GM19468 (cell line): ENCODE data around the gene DPH6.
"Not testable (repeated sequence)": the region's sequence is repeated elsewhere in the genome, so short reads cannot be mapped to it uniquely, and the experiment has no call there.

Experiments used
- ATAC-seq: cut with Tn5 transposase; IDR thresholded peaks from one replicate; pipeline ENCODE4 v1.9.1; 2021; ENCODE audit warnings: mild to moderate bottlenecking, moderate library complexity, moderate number of reproducible peaks; ENCODE audit not compliant: unreplicated experiment; ENCODE audit errors: extremely low read depth

The DPH6 gene

GRCh38 chr15:35444557-35445204, 101.3 kb downstream of the DPH6 start:
- no peak for ATAC-seq

DNA sequence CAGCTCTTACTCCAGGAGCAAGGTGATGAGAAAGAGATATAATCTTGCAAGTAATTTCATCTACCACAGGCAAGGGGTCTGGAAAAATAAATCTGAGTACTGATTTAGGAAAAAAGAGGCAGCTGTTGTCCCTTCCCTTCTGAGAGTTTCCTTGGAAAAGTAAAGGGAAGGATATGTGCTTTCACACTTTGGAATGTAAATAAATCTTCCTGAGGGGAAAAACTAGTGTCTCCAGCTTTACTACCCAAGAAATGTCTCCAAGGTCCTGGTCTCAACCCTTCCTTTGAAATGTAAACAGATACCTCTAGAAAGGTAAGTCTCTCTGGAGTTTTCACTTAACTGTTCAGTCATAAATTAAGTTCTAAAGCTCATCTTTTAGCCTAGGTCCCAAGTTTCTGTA, 102.6 kb downstream of the DPH6 start:
- ATAC-seq = no peak

- no peak for ATAC-seq
Observed at GRCh38 chr15:35442742-35443141, 103.2 kb downstream of the DPH6 start.

DNA sequence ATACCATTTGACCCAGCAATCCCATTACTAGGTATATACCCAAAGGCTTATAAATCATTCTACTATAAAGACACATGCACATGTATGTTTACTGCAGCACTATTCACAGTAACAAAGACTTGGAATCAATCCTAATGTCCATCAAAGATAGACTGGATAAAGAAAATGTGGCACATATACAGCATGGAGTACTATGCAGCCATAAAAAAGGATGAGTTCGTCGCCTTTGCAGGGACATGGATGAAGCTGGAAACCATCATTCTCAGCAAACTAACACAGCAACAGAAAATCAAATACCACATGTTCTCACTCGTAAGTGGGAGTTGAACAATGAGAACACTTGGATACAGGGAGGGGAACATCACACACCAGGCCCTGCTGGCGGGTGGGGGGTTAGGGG, 104.7 kb downstream of the DPH6 start:
- ATAC-seq = not testable (repeated sequence)

- no peak for ATAC-seq
Observed at GRCh38 chr15:35440265-35440664, 105.7 kb downstream of the DPH6 start.

- ATAC-seq = no peak
Observed at GRCh38 chr15:35439291-35439690, 106.7 kb downstream of the DPH6 start.

- no peak for ATAC-seq
Observed at GRCh38 chr15:35437157-35437556, 108.8 kb downstream of the DPH6 start.

DNA sequence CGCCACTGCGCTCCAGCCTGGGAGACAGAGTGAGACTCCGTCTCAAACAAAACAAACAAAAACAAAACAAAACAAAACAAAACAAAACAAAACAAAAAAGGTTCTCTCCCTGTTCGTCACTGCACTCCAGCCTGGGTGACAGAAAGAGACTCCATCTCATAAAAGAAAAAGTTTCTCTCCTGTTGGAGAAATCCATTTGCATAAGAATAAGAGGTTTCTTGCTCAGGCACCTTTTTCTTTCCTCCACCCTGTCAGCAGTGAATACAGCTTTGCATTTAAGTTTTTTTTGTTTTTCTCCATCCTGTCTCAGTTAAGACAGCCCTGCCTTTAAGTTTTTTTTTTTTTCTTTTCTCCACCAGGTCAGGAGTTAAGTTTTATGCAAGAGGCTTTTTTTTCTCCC, 109.5 kb downstream of the DPH6 start:
- no peak for ATAC-seq

DNA sequence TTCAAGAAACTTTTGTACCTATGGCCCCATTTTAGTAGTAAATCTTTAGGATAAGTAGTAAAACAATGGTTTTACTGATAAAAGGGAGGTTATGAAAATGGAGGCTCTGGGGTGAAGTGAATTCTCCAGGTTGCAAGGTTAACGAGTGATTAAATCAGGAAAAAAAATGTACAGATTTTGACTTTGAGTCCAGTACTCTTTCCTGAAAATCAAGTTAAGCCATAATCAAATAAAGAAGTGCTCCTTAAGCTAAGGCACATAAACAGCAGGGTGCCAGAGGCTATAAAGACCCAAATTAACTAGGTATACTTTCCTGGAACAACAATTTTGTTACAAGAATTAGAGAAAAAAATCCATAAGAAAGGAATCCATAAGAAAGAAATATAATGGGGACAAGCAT, 114.7 kb downstream of the DPH6 start:
- ATAC-seq = no peak

GRCh38 chr15:35430301-35430700, 115.7 kb downstream of the DPH6 start:
- no peak for ATAC-seq

GRCh38 chr15:35427496-35427895, 118.5 kb downstream of the DPH6 start:
- no peak for ATAC-seq

DNA sequence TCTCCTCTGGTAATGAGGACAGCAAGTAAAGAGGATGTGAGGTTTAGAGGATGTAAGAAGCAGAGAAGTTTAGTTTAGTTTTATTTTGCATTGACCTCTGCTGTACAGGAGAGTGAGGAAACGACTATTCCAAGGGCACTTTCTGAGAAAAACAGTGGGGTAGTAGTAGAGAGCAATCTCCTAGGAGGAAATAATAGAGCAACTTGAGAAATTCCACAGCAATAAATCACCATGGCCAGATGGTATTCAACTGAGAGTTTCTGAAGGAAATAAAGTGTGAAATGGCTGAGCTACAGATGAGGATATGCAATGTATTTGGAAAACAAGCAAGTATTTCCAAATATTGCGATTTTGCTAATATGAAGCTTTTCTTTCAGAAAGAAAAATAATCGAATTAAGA, 118.9 kb downstream of the DPH6 start:
- no peak for ATAC-seq

DNA sequence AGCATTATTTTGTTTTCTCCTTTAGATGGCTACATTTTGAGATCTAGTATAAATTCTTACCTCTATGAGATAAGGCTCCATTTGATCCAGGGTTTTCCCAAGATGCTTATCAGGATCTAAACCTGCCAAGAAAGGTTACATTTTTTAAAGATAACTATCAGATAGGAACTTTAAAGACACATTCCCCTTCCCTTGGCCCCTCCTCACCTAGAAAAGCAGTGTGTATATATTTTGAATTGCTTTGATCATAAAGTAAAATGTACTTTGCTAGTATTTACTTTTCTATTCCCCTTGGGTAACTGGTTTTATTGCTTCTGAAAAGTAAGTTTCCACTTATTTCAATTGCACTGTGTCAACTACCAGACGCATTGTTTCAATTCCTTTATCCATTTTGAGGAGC, 135.2 kb downstream of the DPH6 start:
- ATAC-seq = no peak

DNA sequence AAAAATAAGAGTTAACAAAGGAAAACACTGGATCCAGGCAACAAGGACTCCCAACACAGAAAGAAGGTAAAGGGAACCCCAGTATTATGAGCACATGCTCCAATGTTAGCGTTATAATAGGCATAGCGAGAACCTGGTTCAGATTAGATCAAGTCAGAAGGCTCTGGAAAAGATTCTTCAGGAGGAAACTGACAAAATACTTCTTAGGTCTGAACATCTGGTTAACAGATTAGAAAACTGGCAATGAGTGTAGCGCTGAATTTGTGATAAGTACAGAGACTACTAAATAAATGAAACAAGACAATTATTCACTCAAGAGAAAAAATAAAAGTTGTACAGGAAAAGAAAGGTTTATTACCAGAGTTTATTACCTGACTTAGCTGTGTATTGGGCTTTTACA, 146.1 kb downstream of the DPH6 start:
- no peak for ATAC-seq

DNA sequence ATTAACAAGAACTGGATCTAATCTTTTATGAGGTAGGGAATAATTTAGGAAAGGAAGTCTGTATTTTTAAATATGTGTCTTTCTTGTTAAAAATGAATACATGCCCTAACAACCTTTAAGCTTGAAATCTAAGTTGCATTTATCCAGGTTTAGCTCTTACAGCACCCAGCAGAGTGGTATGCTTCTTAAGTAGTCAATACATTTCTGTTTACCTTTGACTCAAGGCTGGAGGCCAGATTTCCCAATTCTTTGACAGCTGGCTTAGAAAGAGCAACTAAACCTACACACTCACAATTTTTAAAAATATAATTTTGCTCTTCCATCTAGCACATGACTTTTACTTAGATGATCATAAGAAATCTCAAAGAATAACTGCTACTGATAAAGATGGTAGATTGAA, 148.9 kb downstream of the DPH6 start:
- no peak for ATAC-seq

- ATAC-seq = no peak
Observed at GRCh38 chr15:35394416-35394815, 151.5 kb downstream of the DPH6 start.

- ATAC-seq = no peak
Observed at GRCh38 chr15:35393398-35393797, 152.6 kb downstream of the DPH6 start.

DNA sequence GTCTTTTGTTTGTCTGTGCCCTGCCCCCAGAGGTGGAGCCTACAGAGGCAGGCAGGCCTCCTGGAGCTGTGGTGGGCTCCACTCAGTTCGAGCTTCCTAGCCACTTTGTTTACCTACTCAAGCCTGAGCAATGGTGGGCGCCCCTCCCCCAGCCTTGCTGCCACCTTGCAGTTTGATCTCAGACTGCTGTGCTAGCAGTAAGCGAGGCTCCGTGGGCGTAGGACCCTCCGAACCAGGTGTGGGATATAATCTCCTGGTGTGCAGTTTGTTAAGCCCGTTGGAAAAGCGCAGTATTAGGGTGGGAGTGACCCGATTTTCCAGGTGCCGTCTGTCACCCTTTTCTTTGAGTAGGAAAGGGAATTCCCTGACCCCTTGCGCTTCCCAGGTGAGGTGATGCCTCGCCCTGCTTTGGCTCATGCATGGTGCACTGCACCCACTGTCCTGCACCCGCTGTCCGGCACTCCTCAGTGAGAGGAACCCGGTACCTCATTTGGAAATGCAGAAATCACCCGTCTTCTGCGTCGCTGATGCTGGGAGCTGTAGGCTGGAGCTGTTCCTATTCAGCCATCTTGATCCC, 154.5 kb downstream of the DPH6 start:
- not testable (repeated sequence) for ATAC-seq

DNA sequence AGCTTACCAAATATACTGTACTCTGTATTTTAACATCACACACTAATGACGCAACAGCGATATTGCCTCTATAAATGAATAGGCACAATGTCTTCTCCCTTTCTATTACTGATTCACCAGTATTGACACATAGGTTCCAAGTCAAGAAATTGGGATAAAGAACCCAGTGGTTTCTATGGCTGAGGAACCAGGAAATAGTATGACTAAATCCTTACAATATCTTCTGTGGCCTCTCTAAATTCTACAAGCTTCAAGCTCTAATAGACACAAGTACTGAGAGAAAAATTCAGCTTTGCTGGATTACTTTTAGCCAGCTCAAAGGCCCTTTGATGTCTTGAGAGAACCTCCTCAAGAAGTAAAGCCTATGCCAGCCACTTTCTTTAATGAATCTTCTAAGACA, 162.5 kb downstream of the DPH6 start:
- no peak for ATAC-seq

GRCh38 chr15:35381328-35381727, 164.6 kb downstream of the DPH6 start:
- no peak for ATAC-seq

GRCh38 chr15:35379972-35380371, 166.0 kb downstream of the DPH6 start:
- no peak for ATAC-seq

DNA sequence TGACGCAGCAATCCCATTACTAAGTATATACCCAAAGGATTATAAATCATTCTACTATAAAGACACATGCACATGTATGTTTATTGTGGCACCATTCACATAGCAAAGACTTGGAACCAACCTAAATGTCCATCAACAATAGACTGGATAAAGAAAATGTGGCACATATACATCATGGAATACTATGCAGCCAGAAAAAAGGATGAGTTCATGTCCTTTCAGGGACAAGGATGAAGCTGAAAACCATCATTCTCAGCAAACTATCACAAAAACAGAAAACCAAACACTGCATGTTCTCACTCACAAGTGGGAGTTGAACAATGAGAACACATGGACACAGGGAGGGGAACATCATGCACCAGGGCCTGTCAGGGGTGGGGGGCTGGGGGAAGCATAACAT, 167.5 kb downstream of the DPH6 start:
- ATAC-seq = not testable (repeated sequence)
